Cardiac fibroblast (primary cell): ENCODE measurements around the gene DHCR7.

ENCODE experiments used
- DNase-seq, 2 donors: peaks; one replicate each; pipeline versions ENCODE4 v3.0.0 to v3.0.0-alpha.2; 2010; ENCODE audit warnings: low read depth in 2 of 2
- H3K4me3 ChIP-seq, 2 donors: replicated peaks in 1 of 2; 1 replicate in 1 of 2; 2 replicates in 1 of 2; pipeline ENCODE4 v1.5.1; 2011; ENCODE audit warnings: low read depth in 2 of 2, low read length in 2 of 2, mild to moderate bottlenecking in 2 of 2, moderate library complexity in 1 of 2
- TF ChIP-seq, protein P1 (sequence below): IDR thresholded peaks from one replicate; pipeline ENCODE4 v1.5.1; 2011; ENCODE audit warnings: low read depth, mild to moderate bottlenecking, low read length, inconsistent platforms

The DHCR7 gene

DNA sequence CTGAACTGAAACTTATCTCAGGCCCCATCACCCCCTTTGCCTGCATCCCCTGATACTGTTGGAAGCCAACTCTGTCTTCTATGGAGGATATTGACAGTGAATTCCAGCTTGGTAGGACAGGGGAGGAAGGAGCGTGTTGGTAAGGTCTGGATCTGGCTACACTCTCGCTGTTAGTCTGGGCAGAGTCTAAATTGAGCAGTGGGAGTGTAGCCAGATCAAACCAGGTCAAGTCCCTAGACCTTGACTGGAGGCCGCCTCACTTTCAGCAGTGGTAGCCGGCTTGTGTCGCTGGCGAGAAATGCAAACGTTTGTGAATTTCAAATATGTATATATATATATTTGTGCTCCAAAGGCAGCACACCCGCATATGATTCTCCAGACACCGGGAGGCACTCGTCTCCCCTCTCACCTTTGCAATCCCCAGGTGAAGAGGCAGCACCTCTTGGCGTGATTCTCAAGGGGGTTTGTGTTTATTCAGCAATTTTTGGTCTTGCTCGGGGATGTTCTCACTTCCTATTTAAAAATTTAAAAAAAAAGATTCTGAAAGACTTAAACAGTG is 26.7 kb downstream of the DHCR7 start:
- H3K4me3 ChIP-seq: no peak overlapping the region
- TF ChIP-seq, protein P1, sequence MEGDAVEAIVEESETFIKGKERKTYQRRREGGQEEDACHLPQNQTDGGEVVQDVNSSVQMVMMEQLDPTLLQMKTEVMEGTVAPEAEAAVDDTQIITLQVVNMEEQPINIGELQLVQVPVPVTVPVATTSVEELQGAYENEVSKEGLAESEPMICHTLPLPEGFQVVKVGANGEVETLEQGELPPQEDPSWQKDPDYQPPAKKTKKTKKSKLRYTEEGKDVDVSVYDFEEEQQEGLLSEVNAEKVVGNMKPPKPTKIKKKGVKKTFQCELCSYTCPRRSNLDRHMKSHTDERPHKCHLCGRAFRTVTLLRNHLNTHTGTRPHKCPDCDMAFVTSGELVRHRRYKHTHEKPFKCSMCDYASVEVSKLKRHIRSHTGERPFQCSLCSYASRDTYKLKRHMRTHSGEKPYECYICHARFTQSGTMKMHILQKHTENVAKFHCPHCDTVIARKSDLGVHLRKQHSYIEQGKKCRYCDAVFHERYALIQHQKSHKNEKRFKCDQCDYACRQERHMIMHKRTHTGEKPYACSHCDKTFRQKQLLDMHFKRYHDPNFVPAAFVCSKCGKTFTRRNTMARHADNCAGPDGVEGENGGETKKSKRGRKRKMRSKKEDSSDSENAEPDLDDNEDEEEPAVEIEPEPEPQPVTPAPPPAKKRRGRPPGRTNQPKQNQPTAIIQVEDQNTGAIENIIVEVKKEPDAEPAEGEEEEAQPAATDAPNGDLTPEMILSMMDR: no peak

DNA sequence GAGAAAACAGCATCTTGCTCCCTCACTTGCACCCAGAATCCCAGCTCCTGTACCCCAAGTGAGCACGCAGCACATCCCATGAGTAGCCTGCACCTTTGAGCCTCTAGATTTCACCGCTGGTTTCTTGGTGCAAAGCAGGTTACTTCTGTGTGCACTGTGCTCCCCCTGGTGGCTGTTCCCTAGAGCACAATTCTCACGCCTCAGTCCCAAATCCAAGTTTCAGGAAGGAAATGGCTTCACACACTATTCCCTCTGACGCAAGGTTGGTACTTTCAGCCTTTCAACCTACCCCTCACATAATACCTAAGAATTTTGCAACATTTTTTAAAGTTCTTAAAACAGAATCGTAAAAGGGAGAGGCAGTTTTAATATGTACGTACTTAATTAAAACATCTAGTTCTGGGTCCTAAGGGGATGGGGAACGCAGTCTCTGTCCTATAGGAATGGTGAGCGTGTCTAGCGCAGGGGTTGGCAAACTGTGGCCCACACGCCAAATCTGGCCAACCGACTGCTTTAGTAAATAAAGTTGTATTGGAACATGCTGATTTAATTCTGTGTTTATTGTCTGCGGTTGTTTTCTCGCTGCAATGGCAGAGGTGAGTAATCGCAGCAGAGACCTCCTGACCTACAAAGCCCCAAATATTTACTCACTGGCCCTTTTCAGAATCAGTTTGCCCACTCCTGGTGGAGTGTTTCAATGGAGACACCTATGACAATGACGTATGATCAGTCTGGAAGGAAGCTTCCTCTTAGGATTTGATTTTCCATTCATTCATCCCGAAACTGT is 27.5 kb downstream of the DHCR7 start:
- TF ChIP-seq, protein P1: peak; percentile 77
- DNase-seq: peak; percentile 68 to 70
- no peak overlapping the region for H3K4me3 ChIP-seq

More for the DNA sequence above, 26.7 kb downstream of the DHCR7 start:
- no peak for DNase-seq

DNA sequence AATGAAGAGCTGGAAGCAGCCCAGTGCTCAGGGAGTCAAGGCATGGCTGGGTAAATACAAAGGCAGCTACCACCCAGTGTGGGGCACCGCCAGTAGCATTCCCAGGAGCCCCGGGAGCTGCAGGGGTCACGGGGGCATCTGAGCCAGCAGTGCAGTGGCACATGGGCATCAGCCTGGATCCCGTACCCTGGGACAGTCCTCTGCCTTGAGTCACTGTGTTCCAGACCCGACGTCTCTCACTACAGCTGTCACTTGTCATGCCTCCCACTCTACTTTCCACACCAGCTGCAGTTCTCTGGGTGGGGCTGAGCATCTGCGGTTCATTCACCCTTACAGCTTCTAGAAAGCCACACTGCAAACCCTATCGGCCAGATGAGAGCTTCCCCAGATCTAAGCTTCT is 29.6 kb downstream of the DHCR7 start:
- TF ChIP-seq, protein P1: no peak
- DNase-seq: no peak
- no peak overlapping the region for H3K4me3 ChIP-seq

DNA sequence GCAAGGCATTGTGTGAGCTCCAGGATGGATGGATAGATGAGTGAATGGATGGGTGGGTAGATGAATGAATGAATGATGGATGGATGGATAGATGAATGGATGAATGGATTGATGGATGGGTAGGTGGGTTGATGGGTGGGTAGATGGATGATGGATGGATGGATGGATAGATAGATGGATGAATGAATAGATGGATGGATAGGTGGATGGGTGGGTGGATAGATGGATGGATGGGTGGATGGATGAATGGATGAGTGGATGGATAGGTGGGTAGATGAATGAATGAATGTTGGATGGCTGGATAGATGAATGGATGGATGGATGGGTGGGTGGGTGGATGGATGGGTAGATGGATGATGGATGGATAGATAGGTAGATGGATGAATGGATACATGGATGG is 33.5 kb downstream of the DHCR7 start:
- TF ChIP-seq, protein P1: no peak
- no peak for DNase-seq
- H3K4me3 ChIP-seq: no peak overlapping the region

DNA sequence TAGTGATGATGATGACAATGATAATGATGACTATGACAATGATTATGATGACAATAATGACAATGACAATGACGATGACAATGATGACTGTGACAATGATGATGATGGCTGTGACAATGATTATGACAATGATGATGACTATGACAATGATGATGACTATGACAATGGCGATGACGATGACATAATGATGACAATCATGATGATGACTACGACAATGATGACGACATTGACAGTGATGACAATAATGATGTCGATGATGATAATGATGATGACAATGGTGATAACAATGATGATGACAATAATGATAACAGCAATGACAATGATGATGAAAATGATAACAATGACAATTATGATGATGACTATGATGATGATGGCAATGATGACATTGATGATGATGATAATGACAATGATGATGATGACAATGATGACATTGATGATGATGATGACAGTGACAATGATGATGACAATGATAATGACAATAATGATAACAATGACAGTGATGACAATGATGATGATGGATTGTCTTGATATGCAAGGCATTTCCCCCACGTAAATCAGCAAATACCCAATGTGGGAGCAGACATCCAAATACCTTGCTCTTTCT is 37.7 kb downstream of the DHCR7 start:
- DNase-seq: no peak
- H3K4me3 ChIP-seq: no peak overlapping the region
- TF ChIP-seq, protein P1: no peak

DNA sequence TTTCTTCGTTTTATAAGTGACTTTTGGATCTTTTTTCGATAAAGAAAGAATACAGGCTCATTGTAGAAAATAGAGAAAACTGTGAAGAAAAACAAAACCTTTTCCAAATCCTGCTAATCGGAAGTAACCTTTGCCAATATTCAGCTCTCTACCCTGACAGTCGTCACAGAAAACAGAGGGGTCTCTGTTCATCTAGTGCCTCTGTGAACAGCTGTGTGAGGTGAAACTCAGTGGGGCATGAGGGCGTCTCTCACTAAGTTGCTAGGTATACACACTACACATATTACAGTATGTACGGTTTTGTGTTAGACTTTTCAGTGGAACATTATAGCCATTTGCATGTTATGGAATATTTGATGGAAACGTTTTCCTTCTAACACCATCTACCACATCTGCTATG is 39.4 kb downstream of the DHCR7 start:
- DNase-seq: no peak
- TF ChIP-seq, protein P1: no peak

More for the DNA sequence above, 39.4 kb downstream of the DHCR7 start:
- no peak overlapping the region for H3K4me3 ChIP-seq
